ENCODE data around the gene SLC41A2.

DNA sequence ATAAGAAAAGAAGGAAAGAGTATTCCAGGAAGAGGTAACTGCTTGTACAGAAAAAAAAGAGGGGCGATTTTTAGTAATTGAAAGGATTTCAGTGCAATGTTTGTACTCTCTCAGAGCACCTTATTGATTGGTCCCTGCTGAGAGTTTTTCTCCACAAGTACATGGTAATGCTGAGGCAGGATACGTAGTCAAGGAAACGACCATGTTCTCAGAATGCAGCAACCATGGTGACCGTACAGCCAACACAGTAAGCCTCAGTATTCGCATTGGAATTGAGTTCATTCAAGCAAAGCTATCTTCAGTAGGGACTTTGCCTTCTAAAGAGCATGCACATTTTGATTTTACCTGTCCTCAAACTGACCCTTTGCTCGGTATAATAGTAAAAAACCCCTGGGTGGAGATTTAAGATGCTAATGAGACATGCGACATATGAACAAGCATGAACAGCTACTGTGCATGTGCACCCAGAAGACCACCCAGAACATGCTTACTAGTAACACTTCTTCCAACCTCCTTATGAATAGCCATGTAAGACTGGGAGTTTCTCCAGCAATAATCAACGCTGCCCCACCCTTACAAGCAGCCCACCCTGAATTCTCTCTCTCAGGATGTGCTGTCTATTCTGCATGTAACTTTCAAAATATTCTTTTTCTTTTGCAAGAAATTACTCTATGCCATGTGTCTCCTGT lies 6.2 kb upstream of the SLC41A2 start:
- TF ChIP-seq POLR2A (IDR thresholded peaks at IDR 0.05; ENCODE audit: low read depth, low read length) (no peak), TAF1 (IDR thresholded peaks at IDR 0.05; ENCODE audit: borderline replicate concordance, low read depth, low read length) (no peak), POLR2AphosphoS5 (IDR thresholded peaks at IDR 0.05; ENCODE audit: low read depth, low read length) (no peak)

All from GM12892 (cell line).